ENCODE measurements around the gene TOMM70.

TOMM70 gene

GRCh38 chr3:100402891-100403290, 2.0 kb upstream of the TOMM70 start:
- TF ChIP-seq, protein P1, sequence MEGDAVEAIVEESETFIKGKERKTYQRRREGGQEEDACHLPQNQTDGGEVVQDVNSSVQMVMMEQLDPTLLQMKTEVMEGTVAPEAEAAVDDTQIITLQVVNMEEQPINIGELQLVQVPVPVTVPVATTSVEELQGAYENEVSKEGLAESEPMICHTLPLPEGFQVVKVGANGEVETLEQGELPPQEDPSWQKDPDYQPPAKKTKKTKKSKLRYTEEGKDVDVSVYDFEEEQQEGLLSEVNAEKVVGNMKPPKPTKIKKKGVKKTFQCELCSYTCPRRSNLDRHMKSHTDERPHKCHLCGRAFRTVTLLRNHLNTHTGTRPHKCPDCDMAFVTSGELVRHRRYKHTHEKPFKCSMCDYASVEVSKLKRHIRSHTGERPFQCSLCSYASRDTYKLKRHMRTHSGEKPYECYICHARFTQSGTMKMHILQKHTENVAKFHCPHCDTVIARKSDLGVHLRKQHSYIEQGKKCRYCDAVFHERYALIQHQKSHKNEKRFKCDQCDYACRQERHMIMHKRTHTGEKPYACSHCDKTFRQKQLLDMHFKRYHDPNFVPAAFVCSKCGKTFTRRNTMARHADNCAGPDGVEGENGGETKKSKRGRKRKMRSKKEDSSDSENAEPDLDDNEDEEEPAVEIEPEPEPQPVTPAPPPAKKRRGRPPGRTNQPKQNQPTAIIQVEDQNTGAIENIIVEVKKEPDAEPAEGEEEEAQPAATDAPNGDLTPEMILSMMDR (IDR thresholded peaks at IDR 0.05; ENCODE audit: borderline replicate concordance, insufficient read depth, low read depth, low read length) = no peak
- no peak overlapping the region for H3K4me3 ChIP-seq (ENCODE audit: low read depth, low read length)

GRCh38 chr3:100402256-100402655, 1.4 kb upstream of the TOMM70 start:
- TF ChIP-seq, protein P1 (IDR thresholded peaks at IDR 0.05; ENCODE audit: borderline replicate concordance, insufficient read depth, low read depth, low read length) = no peak
- peak overlapping the region; percentile 83 for H3K4me3 ChIP-seq (ENCODE audit: low read depth, low read length)

DNA sequence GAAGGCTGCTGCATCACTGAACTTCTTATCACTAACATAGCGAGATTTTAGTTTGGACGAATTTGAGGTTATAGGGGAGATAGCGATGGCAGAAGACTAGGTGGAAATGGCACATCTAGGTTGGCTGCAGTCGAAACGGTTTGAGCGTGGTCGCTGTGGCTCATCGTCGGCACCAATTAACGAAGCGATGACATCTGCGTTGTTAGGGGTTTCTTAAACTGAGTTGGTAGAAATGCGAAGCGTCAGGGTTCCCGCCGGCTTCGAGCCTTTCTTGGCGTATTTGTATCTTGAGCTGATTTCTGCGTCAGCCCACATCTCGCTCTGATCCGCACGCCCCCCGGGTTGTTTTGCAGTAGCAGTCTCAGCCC, 769 bp upstream of the TOMM70 start:
- TF ChIP-seq, protein P1 (IDR thresholded peaks at IDR 0.05; ENCODE audit: borderline replicate concordance, insufficient read depth, low read depth, low read length) = no peak
- H3K4me3 ChIP-seq (ENCODE audit: low read depth, low read length) = peak overlapping the region; percentile 83

DNA sequence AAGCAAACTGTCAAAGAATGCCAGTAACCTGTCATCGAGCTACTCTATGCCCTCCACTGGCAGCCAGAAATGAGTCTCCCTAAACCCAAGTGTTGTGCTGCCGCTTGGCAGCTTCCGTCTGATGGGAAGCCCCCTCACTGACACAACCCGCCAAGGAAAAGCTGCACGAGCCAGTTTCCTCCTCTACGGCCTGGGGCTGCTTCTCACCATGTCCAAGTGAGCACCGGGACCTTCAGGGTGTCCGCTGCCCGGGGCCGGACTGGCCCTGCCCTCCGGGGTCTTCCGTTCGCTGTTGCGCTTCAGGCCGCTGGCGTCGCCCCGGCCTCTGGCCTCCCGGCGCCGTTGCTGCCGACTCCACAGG, 490 bp downstream of the TOMM70 start:
- H3K4me3 ChIP-seq (ENCODE audit: low read depth, low read length) = peak overlapping the region; percentile 83
- TF ChIP-seq, protein P1 (IDR thresholded peaks at IDR 0.05; ENCODE audit: borderline replicate concordance, insufficient read depth, low read depth, low read length) = no peak

GRCh38 chr3:100399341-100400071, 1.4 kb downstream of the TOMM70 start:
- TF ChIP-seq, protein P1 (IDR thresholded peaks at IDR 0.05; ENCODE audit: borderline replicate concordance, insufficient read depth, low read depth, low read length) = no peak
- H3K4me3 ChIP-seq (ENCODE audit: low read depth, low read length) = peak overlapping the region; percentile 83

- no peak overlapping the region for H3K4me3 ChIP-seq (ENCODE audit: low read depth, low read length)
- TF ChIP-seq, protein P1 (IDR thresholded peaks at IDR 0.05; ENCODE audit: borderline replicate concordance, insufficient read depth, low read depth, low read length) = no peak
These were observed 3.9 kb downstream of the TOMM70 start for GRCh38 chr3:100396967-100397366.

GRCh38 chr3:100395679-100396431, 5.0 kb downstream of the TOMM70 start:
- TF ChIP-seq, protein P1 (IDR thresholded peaks at IDR 0.05; ENCODE audit: borderline replicate concordance, insufficient read depth, low read depth, low read length) = no peak

More at GRCh38 chr3:100395679-100396431, 5.0 kb downstream of the TOMM70 start:
- H3K4me3 ChIP-seq (ENCODE audit: low read depth, low read length) = no peak overlapping the region

All from GM12875 (cell line).